Femur (tissue), 1 donor: ENCODE measurements around the gene AFAP1L1.
A peak's percentile ranks its signal among the peaks of the same experiment; 100 is the strongest.

Experiments
- DNase-seq: peaks from one replicate; pipeline ENCODE4 v3.0.0-alpha.2; 2017

AFAP1L1 gene

DNA sequence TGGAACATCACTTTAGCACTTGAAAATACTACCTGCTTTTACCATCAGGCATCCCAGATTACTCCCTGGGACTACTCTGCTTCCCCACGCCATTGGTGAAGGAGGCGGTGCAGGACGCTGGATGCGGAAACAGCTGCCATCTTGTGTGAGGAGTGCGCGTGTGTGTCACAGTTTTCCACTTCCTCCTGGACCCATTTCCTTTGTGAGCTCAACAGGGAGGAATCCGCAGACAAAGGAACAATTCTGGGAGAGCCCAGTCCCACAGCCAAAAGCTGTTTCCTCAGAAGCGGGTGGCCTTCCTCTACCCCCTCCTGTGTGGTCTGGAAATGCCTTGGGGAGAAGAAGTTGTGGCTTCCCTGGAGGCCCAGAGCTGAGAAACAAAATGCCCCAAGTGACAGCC is 16.8 kb downstream of the AFAP1L1 start:
- DNase-seq: peak; percentile 67

DNA sequence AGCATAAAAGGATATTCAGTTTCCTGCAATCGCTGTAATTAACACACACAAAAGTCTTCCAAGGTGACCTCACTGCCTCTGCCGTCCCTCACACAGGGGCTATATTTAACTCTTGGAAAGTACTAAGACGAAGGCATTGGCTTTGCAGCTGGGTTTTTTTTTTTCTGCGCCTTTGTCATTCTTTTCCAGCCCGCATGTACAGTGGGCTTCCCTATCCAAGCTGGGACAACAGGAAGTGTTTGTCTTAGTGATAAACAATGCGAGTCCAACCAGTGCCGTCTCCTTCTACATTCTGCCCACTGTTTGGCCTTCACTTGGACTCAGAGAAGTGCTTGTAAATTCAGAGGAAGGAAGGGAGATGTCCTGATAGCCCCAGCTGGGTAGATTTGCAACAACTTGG is 17.6 kb downstream of the AFAP1L1 start:
- DNase-seq: no peak

DNA sequence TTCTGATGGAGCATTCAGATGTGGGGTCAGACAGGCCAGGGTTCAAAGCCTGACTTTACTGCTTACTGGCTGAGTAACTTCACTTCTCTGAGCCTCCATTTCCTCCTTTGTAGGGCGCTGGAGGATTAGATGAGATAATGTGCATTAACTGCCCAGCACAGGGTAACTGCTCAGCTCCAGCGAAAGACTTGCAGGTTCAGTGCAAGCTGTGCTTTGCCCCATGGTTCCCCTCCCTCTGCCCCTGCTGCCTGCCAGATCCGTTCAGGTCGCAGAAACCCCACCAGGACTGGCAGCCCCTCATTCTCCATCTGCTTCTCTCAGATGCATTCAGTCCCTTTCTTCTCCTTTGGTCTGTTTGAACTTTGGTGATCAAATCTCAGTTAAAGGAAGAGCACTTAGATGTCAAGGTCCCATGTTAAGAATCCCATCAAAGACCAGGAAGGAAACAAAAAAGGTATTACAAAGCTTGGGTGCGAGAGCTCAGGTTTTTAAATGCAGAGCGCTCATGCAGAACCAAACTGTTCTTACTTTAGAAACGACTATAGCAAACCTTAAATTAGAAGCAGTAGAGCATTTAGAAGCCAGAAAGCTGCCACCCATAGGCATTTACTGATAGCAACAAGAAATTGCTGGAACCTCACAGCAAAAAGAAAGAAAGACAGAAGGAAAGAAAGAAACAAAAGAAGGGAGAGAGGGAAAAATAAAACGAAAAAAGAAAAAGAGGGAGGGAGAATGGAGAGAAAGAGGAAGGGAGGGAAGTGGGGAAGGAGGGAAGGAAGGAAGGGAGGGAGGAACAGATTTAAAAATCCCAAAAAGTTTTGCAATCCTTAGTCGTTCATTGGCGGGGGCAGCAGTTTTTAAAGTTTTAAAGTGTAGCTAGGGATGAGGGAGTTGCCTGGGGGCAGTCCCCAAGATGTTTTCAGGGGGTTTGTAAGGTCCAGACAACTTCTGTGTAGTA is 23.5 kb downstream of the AFAP1L1 start:
- DNase-seq: no peak

DNA sequence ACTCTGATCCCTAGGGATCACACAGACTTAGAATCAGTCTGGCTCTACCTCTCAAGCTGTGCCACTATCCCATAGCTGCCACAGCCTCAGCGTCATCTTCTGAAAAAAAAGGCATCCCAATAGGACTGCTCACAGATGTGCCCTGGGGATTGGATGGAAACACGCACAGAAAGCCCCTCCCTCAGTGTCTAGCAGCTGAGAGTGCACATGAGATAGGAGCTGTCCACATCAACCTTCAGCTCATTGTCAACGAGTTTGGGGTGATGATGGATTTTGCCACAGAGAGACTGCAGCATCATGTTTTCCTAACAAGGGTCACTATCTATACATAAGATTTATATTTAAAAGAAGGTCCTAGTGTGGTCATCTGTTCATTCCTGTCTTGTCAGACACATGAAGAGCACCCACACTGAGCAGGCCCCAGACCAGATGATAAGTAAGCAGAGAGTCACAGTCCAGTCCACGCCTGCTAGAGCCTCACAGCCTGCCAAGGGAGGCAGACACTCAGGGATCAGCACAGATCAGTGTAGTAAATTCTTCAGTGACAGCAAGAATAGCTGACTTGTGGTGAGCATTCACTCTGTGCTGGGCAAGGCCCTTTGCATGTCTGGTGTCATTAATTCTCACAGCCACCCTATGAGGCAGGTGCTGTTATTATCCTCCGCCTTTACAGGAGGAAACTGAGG is 25.8 kb downstream of the AFAP1L1 start:
- no peak for DNase-seq

DNA sequence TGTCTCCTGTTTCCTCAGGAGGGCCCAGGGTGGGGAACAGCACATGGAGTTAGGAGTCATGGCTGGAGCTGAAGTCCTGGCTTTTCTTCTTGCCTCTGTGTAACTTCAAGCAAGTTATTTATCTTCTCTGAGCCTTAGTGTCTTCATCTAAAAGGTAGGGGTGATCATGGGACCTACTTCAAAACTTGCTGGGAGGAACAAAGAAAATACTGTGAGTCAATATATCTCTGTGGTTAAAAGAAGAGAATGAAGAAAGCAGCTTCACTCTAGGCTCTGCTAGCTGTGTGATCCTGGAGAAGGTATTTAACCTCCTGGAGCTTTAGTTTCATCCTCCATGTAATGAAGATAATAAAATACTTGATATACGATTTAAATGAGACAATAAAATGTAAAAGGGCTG is 26.5 kb downstream of the AFAP1L1 start:
- no peak for DNase-seq

DNA sequence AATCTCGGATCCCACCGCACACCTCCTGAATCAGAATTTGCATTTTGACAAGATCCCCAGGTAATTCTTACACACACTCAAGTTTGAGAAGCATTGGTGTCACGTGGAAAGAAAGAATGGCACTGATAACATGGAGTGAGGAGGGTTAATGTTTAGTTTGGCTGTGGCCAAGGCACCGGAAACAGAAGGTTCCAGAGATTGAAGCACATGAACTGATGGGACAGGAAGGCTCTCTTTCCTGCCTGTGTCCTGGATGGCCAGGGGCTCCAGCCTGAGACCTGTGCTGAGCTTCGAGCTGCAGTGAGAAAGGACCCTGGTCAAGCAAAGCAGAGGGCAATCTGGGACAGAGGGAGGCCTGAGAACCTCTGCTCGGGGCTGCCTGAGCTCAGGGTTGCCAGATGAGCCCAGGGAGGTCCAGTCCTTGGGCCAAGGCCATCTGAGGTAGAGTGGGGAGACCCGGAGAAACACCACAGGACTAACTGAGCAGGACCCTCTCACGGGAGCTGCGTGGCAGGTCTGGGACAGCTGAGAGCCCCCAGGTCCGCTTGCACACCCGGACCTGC is 27.3 kb downstream of the AFAP1L1 start:
- DNase-seq: no peak

DNA sequence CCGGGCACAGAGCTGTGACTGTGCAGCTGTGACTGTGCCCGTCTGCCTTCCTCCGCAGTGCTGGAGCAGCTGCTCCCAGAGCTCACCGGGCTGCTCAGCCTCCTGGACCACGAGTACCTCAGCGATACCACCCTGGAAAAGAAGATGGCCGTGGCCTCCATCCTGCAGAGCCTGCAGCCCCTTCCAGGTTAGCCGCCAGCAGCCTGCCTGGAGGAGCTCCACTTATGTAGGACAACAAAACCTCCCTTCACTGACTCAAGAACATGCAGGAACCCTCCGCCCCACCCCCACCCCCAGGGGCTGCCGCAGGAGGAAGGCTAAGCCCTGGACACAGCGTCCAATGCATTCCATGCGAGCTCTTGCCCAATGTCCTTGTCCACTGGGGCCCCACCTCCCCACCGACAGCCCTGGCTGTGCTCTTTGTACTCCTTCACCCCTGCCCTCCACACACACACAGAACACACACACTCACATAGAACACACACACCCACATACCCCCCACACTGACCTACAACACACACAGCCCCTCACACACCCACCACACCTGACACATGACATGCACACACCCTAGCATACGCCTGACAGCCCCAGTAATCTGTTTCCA is 27.9 kb downstream of the AFAP1L1 start:
- no peak for DNase-seq

DNA sequence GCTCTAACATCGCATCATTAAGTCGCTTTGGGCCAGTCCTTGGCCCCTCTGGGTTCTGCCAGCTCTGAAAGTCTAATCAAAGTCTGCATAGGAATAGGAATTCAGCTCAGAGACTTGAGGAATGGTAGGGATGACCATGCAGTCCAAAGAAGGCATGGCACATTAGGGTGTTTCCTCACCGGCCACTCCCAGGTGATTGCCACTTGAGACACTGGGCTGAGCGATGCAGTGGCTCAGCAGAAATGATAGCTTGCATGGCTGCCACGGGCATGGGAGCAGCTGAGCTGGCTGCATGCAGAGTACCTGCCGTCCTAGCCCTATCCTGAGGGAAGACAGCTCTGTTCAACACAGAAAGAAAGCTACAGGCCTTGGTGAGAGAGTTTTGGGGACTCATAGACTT is 28.8 kb downstream of the AFAP1L1 start:
- no peak for DNase-seq

DNA sequence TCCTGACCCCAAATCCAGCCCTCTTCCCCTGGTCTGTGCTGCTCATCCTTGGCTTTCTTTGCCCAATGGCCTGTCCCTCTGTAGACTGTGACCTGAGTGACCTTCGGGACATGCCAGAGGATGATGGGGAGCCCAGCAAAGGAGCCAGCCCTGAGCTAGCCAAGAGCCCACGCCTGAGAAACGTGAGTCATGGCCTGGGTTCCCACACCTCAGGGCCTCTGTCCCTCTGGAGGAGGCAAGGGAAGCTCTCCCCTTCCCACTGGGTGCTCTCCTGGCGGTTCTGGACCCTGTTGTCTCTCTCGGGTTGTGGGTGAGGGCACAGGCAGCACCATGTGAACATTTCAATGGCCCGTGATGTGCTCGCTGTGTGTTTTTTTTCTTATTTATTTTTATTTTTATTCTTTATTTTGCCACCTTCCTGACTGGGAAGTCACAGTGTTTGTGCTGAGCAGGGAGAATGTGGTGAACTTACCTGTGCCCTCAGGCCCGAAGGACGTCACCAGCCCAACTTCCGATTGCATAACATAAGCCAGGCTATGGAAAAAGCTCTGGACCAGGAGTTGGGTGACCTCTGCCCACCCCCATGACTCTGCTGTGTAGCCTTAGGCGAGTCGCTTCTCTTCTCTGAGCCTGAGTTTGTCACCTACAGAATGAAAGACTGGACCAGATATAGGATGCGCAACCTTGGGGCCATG is 29.5 kb downstream of the AFAP1L1 start:
- no peak for DNase-seq

DNA sequence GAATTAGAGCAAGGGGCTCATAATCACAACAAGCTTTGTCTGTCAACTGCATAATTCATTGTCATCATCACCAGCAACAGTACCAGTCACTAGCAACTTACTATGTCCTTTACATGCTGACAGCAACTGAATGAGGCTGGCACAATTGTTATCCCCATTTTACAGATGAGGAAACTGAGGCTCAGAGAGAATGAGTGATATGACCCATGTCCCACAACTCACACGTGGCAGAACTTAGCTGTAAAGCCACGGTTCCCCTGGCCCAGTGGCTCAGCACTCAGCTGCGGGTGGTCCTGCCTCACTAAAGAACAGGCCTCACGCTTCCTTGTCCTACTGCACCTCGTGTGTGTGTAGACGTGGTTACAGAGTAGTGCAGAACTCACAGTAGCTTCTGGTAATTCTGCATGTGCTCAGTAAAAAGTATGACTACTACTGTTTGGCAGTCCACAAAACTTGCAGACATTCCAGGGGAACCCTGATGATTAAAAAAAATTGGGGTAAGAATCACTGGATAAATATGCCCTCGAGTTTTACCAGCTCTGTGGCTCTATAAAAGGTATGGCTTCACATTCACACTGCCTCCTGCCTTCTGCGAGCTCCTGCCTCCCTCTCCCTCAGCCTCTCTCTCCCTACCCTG is 30.2 kb downstream of the AFAP1L1 start:
- no peak for DNase-seq

DNA sequence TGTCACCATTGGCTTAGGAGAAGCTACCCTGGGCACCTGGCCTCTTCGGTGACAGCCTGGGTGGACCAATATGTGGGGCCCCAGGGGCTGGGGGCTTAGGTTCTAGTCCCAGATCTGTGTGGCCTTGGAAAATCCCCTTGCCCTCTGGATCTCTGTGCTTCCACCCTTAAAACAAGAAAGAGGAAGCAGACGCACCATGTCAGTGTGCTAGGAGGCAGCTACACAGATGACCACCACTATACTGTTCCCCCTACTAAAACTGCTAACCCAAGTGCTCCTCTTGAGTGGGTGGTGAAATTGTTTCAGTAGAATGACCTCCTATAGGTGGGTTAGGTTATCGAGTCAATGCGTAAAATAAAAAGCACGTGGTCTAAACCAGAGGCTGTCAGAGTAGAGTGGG is 31.0 kb downstream of the AFAP1L1 start:
- no peak for DNase-seq

DNA sequence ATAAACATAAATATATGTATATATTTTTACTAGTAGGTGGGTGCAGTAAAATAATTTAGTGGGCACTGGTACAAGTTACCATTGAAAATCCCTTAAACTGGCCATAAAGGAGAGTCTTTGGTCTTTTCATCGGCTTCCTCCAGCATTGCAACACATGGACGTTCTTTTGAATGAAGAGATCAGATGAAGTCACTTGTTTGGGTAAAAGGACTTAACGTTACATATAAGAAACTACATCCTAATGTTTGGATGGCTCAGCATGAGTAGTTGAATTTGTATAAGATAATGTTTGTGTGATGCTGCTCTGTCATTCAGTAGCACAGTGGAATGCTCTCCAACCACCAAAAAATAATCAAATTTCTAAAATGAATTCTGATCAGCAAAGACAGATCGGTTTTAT is 31.6 kb downstream of the AFAP1L1 start:
- DNase-seq: no peak

DNA sequence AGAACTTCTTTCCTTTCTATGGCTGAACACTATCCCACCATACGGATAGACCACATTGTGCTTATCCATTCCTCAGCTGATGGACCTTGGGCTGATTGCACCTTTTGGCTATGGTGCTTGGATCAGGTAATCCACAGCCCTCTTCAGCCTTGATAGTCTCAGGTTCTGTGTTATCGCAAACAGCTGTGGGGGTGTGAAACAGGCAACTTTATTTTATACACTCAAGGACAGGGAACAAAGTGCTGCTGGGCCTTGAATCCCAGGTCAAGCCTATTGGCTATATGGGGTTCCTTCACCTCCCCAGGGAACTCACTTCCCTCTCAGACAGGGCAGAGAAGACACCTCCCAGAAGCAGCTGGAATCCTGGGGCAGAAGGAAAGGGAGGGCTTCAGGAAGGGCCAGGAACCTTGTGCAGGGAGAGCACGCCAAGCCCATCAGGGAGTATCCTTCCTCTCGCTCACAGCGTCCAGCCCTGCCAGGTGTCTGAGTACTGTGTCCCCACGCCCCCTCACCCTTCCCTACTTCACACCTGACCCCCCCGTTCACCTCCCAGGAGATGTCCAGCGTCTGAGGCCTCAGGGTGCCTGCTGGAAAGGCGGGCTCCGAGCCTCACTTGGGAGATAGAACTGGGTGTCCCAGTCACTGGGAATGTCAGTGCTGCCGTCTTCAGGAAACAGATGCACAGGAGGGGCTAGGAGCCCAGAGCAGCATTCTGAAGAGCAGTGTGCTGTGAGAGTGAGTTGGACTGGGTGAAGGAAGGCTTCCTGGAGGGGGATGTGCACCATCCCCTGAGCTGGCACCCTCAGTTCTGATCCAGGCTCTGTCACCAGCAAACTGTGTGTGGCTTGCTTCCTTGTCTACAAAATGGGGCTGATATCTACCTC is 32.8 kb downstream of the AFAP1L1 start:
- DNase-seq: no peak

DNA sequence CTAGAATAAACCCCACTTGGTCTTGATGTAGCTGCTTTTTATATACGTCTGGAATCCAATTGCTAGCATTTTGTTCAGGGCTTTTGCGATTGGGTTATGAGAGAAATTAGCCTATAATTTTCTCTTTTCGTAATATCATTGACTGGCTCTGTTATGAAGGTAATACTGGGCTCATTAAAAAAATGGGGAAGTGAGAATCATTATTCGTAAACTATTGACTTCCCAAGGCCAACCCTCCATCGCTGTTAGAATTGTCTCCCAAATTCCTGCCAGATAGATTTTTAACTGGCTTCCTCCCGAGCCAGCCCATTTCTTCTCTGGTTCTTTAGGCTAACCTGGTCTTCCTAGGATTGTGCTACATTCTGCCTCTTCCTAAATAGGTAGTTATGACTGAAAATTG is 37.7 kb downstream of the AFAP1L1 start:
- no peak for DNase-seq

DNA sequence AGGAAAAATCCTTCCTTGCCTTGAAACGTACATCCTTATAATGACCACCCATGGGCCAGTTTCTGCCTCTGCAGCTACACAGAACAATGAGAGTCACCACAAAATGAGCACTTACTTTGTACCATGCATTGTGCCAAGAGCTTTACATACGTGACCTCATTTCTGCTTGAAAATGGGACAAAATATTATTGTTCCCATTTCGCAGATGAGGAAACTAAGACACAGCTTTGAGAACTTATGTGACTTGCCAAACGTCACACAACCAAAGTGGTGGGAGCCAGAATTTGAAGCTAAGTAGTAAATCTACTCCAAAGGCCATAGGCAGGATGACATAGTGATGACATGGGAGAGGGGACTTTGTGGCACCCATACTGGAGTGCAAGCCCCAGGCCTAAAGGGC is 38.8 kb downstream of the AFAP1L1 start:
- DNase-seq: no peak

DNA sequence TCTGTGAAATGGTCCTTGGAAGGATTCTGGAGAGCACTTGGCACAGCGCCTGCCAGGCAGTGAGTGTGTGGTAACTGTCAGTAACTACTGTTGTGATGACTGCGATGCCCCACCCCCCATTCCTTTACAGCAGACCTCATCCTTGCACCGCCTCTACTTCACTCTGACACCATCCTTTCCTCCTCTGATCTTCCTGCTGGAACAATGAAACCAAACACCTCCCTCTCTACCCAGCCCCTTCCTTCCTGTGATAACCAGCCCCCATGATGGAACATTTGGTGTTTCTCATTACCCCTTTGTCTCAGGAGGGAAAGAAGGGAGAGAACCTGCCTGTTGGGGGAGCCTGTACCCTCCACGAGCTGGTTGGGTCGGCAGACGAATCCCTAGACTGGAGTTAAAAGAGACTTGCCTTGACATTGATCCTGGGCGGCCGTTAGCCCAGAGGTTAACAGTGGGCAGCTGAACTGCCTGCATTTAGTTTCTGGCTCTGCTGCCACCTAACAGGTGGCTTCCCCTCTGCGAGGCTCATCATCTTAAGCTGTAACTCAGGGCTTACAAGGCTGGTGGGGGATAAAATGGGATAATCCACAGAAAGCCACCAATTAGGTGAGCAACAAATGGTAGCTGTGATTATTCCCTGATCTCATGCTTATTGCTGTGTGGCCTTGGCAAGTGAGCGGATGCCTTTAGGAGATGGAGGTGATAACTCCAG is 39.4 kb downstream of the AFAP1L1 start:
- peak; percentile 48 for DNase-seq

DNA sequence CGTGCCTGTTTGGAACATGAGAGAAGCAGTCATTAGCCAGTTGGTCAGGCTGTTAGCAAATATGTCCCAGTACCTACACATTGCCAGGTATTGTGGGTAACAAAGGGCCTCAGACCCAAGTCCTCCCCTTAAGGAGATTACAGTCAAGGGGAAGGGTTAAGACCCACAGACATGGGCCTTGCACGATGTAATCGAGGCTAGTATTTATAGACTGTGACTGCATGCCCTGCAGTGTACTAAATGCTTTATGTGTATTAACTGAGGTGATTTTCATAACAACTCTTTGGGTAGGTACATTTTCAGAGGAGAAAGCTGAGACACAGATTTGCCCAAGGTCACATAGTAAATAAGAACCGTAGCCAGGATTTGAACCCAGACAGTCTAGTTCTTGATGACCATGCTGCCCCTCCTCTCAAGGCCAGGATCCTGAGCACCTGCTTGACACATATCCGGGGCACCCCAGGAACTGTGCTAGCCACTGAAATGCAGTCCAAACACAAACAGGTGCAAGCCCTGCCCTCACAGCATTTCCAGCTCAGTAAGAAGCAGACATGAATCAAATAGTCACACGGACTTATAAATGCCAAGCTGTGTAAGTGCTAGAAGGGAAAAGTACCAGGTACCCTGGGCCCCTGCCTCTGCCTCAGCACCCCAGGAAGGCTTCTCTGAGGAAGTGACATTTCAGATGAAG is 41.6 kb downstream of the AFAP1L1 start:
- no peak for DNase-seq

DNA sequence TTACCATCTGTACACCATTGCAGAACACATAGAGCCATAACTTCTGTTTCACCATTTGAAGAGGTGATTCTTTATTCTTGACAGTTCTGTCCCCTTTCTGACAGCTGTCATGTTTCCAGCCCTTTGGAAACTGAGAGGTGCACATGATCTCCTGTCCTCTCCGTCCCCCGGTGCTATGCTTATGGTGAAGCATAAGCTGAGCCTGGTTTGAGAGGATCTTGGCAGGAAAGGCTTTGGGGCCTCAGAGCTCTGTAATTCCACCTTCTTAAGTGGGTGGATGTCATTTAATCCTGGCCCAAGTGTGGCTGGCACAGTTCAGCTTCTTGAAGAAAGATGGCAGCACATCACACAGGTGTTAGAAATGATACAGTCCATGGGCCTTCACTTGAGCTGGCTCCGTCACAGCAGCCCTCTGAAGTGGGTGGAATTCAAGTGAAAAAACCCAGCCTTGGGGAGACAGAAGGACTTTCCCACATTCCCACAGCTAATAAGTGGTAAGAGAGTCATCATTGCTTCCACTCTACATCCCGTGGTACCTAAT is 43.0 kb downstream of the AFAP1L1 start:
- DNase-seq: no peak

DNA sequence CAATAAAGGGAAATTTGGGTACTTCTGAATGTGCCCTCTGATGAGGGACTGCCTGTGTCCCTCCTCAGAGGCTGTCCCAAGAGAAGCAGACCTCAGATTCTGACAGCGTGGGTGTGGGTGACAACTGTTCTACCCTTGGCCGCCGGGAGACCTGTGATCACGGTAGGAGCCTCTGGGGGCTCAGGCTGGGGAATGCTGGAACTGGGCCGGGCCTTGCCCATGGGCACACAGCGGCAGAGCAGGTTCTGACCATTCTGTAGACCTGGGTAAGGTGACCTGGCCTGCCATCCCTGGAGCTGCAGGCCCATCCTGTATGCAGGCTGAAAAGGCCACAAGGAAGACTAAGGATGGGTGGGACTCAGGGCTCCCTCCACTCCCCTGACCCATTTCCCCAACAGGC is 44.1 kb downstream of the AFAP1L1 start:
- no peak for DNase-seq
